ENCODE results near the gene ZC3H6. TPM values are rescaled to one million over a fixed set of nuclear protein-coding genes. Genes with fewer than 3 reads are reported as not detected.

The ZC3H6 gene
- total RNA-seq, 1 experiment from 2014 or later, result 5.3 TPM

GRCh38 chr2:112273349-112273748, 2.0 kb upstream of the ZC3H6 start:
- BruUV-seq (replicated peaks), result no TSS peak
- POLR2A ChIA-PET, result interaction anchor here (0.6 kb wide), 1 partner anchor 41 kb away, joined by 3 read pairs; no protein-coding TSS in a partner anchor
- H3K9me3 ChIP-seq (ENCODE audit: control insufficient read depth, insufficient read depth, low read depth, low read length), result no peaks in the 10 kb centered on the region
- DNase-seq (ENCODE audit: low read depth, low spot score), result no peak
- H3K36me3 ChIP-seq (ENCODE audit: control insufficient read depth, insufficient read depth, low read length), result no peaks in the 10 kb centered on the region
- no peak overlapping the region for H3K4me3 ChIP-seq (ENCODE audit: low read depth in 2 of 2, low read length in 2 of 2)
- intact Hi-C loops (cut with micrococcal nuclease; ENCODE audit: unreplicated experiment) (no loop called here), in situ Hi-C loops (cut with HindIII; ENCODE audit: low pct_unique_long_range_greater_than_20kb, low sequenced_read_pairs) (no loop called here)
- no peak for ATAC-seq
- TF ChIP-seq SIN3A (IDR thresholded peaks at IDR 0.05; ENCODE audit: borderline replicate concordance, insufficient read depth, low read depth, low read length) (no peak), POLR2AphosphoS5 (IDR thresholded peaks at IDR 0.05; ENCODE audit: low read depth, low read length) (no peak), CTCF (IDR thresholded peaks at IDR 0.05) (no peak), TCF7L2 (IDR thresholded peaks at IDR 0.05; ENCODE audit: low read depth, low read length) (no peak), REST (IDR thresholded peaks at IDR 0.05; ENCODE audit: insufficient read depth in 1 of 2, low read depth in 2 of 2, low read length in 1 of 2) (no peak)
- CTCF ChIA-PET, result interaction anchor here (0.6 kb wide), 1 partner anchor 27 kb away, joined by 8 read pairs; no protein-coding TSS in a partner anchor
- no peaks in the 10 kb centered on the region for H3K27me3 ChIP-seq (ENCODE audit: control insufficient read depth, insufficient read depth, low read length)
- peak overlapping the region; percentile 4; the same call in 1 of the 2 replicates for H3K27ac ChIP-seq (ENCODE audit: low read length)
- H3K4me1 ChIP-seq (ENCODE audit: control insufficient read depth, insufficient read depth, low read length), result peaks cover 6% of the 10 kb centered on the region; the same call in 1 of the 2 replicates

GRCh38 chr2:112275887-112276773, 733 bp downstream of the ZC3H6 start:
- ATAC-seq (peak; percentile 88), DNase-seq (ENCODE audit: low read depth, low spot score) (no peak)
- peaks cover 6% of the 10 kb centered on the region; the same call in 1 of the 2 replicates for H3K4me1 ChIP-seq (ENCODE audit: control insufficient read depth, insufficient read depth, low read length)
- TF ChIP-seq REST (IDR thresholded peaks at IDR 0.05; ENCODE audit: insufficient read depth in 1 of 2, low read depth in 2 of 2, low read length in 1 of 2), result no peak
- no peak for TF ChIP-seq CTCF (IDR thresholded peaks at IDR 0.05)
- 0 out of 2 replicates have a peak, but pooled peaks have one; percentile 37 for TF ChIP-seq SIN3A (IDR thresholded peaks at IDR 0.05; ENCODE audit: borderline replicate concordance, insufficient read depth, low read depth, low read length)
- no peak for TF ChIP-seq TCF7L2 (IDR thresholded peaks at IDR 0.05; ENCODE audit: low read depth, low read length)
- peak; percentile 39; the same call in 1 of the 2 replicates for TF ChIP-seq POLR2AphosphoS5 (IDR thresholded peaks at IDR 0.05; ENCODE audit: low read depth, low read length)
- BruUV-seq (replicated peaks), result no TSS peak
- H3K9me3 ChIP-seq (ENCODE audit: control insufficient read depth, insufficient read depth, low read depth, low read length), result no peaks in the 10 kb centered on the region
- H3K27ac ChIP-seq (ENCODE audit: low read length), result peak overlapping the region; percentile 95
- in situ Hi-C loops (cut with HindIII; ENCODE audit: low pct_unique_long_range_greater_than_20kb, low sequenced_read_pairs) (no loop called here), intact Hi-C loops (cut with micrococcal nuclease; ENCODE audit: unreplicated experiment) (no loop called here)
- H3K4me3 ChIP-seq (ENCODE audit: low read depth in 2 of 2, low read length in 2 of 2), result peak overlapping the region; percentile 87 to 88
- CTCF ChIA-PET, result no interaction called here
- no peaks in the 10 kb centered on the region for H3K27me3 ChIP-seq (ENCODE audit: control insufficient read depth, insufficient read depth, low read length)
- H3K36me3 ChIP-seq (ENCODE audit: control insufficient read depth, insufficient read depth, low read length), result no peaks in the 10 kb centered on the region
- POLR2A ChIA-PET, result no interaction called here

Data from Panc1 (cell line).